ENCODE results near the gene DPYSL3. TPM values are rescaled to one million over a fixed set of nuclear protein-coding genes. Genes with fewer than 3 reads are reported as not detected.

DPYSL3 gene
- total and polyA plus RNA-seq, 5 experiments from 2014 or later, result not detected

DNA sequence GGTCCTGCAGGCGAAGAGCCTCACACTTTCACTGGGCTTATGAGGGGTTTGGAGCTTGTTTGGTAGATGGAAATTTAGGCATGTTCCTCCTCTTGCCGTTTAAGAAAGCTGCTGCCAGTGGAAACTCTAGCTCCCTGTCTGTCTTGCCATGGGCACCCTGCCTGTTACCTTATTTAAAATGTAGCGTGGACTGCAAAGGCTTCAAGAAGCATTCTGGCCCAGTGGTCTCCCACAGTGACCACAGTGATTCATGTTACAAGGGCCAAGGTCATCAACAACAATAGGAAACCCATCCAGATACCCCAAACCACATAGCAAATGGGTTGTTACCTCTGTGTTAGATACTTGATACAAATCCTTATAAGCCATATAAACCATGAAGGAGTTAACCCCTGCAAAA is 96.6 kb downstream of the DPYSL3 start:
- DNase-seq (no peak), ATAC-seq (no peak)
- Mint-ChIP-seq H3K36me3 (no peaks in the 10 kb centered on the region), H3K4me3 (no peak overlapping the region), H3K9me3 (peaks cover 0 to 2% (median 0%) of the 10 kb centered on the region in 9 donors), H3K27me3 (peaks cover 0 to 26% (median 3%) of the 10 kb centered on the region in 5 donors), H3K4me1 (no peaks in the 10 kb centered on the region), H3K27ac (no peak overlapping the region)
- POLR2A ChIA-PET, result no interaction called here

DNA sequence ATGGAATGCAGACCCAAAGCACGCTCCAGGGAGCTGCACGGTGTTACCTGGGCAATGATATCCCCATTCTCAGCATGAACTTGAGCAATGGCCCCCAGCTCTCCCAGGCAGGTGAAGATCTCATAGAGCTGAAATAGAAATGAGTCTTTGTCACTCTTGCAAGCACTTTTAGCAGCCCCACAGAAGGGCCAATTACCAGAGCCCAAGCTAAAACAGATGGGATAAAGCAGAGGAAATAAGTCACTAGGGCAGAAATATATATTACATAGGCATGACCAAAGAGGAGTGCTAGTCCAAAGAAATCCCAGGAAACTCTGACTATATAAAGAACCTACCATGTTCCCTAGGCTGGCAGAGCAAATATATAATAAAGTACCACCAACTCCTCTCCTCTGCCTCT is 97.3 kb downstream of the DPYSL3 start:
- Mint-ChIP-seq H3K4me3 (no peak overlapping the region), H3K36me3 (no peaks in the 10 kb centered on the region), H3K27me3 (peaks cover 0 to 26% (median 2%) of the 10 kb centered on the region in 5 donors), H3K9me3 (no peaks in the 10 kb centered on the region), H3K4me1 (no peaks in the 10 kb centered on the region), H3K27ac (no peak overlapping the region)
- ATAC-seq (no peak), DNase-seq (no peak)
- POLR2A ChIA-PET, result no interaction called here

DNA sequence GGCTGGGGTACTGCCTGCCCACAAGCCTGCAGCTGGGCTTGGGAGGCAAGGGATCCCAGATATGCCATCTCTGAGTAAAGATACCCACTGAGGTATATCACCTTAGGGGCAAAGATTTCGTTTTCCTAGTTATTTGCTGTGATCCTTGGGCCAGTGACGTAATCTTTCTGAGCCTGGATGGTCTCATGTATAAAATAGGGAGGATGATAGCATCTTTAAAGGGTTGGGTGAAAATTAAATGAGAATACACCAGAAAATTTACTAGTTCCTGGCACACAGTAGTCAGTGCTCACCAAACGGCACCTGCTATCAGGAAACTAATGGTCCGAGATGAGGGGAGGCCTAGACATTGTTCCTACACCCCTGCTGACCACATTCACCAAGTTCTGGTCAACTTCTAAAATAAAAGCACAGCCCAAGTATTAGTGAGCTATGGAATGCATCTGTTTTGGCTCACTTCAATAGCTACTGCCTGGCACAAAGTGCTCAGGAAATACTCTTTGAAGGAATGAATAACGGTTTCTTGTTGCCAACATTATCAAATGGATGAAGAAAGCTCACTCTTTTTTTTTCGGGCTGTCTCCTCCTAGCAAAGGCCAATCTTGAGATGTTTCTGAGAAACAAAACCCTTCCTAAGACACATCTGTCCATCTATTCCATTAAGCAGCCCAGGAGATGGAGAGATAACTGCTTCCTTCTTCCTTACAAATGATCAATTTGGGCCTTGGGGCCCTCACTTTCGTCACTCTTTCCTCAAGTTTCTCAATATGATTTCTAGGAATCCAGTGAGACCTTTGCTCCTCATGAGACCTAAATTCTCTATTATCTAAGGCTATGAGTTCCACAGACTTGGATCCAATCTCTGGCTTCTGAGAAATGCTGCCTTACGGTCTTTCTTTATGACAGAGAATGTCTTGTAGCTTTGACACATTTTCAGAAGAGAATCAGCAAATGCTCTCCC is 98.2 kb downstream of the DPYSL3 start:
- POLR2A ChIA-PET, result no interaction called here
- Mint-ChIP-seq H3K27ac (no peak overlapping the region), H3K4me1 (no peaks in the 10 kb centered on the region)

DNA sequence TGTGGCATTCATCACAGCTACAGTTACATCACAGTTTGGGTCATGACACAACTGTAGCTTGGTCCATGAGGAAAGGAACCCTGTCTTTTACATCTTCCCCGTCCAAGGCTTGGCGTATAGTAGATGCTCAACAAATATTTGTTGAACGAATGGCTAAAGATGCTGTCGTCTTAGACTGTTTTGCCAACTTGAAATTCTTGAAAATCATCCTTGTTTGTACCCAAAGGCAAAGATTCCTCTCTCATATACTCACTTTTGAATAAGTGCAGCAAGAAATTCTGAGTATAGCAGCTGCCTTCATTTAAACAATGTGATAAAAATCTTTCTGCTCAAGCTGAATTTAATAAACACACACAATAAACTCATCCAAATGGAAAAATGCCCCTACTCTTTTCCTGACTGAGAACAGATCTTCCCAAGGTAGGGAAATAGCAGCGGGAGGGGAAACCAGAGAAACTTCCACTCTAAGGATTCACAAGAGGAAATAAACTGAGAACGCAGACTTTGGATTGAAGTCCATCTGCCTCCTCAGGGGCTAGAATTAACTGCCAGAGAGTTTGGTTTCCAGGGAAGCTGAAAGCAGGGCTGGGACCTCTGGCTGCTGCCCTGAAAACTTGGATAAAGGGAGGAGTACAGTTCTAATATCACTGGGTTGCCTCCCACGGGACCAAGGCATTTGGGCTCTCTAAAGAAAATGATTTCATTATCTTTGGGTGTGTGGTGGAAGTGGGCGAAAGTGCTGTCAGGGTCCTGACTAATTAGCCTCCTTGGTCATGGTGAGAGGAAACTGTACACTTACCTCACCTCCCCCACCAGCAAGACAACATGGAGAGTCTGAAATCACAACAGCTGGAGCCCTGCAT is 99.1 kb downstream of the DPYSL3 start:
- Mint-ChIP-seq H3K4me3 (no peak overlapping the region), H3K4me1 (no peaks in the 10 kb centered on the region), H3K9me3 (peaks cover 0 to 1% (median 0%) of the 10 kb centered on the region in 9 donors), H3K27me3 (peaks cover 0 to 22% (median 5%) of the 10 kb centered on the region in 5 donors), H3K36me3 (no peaks in the 10 kb centered on the region), H3K27ac (no peak overlapping the region)
- no peak for DNase-seq
- POLR2A ChIA-PET, result no interaction called here
- ATAC-seq, result no peak

More for the DNA sequence above, 98.2 kb downstream of the DPYSL3 start:
- peaks cover 0 to 26% (median 5%) of the 10 kb centered on the region in 5 donors for H3K27me3 Mint-ChIP-seq
- H3K36me3 Mint-ChIP-seq, result no peaks in the 10 kb centered on the region
- H3K9me3 Mint-ChIP-seq, result peaks cover 0 to 1% (median 0%) of the 10 kb centered on the region in 9 donors
- H3K4me3 Mint-ChIP-seq, result no peak overlapping the region
- ATAC-seq (no peak), DNase-seq (no peak)

DNA sequence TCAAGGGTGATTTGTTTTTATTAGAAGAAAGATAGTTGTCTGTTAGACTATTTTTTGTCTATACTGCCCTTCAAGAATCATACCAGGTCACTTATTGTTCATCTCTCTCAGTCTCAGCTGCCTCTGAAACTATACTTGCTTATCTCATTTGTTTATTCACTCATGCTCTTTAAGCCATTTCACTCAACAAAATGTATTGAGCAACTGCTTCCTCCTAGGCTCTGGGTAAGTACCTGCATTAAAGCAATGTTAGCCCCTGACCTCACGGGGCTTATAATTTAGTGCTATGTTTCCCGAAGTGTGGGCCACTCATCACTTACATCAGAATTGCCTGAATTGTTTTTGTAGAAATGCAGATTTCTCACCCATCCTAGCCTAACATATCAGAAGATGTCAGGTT is 100.9 kb downstream of the DPYSL3 start:
- H3K4me1 Mint-ChIP-seq, result no peaks in the 10 kb centered on the region
- POLR2A ChIA-PET, result no interaction called here
- H3K27me3 Mint-ChIP-seq, result peaks cover 0 to 10% (median 4%) of the 10 kb centered on the region in 5 donors
- H3K36me3 Mint-ChIP-seq, result no peaks in the 10 kb centered on the region
- no peak overlapping the region for H3K4me3 Mint-ChIP-seq
- ATAC-seq, result no peak
- no peak for DNase-seq
- no peak overlapping the region for H3K27ac Mint-ChIP-seq
- peaks cover 0 to 1% (median 0%) of the 10 kb centered on the region in 9 donors for H3K9me3 Mint-ChIP-seq

DNA sequence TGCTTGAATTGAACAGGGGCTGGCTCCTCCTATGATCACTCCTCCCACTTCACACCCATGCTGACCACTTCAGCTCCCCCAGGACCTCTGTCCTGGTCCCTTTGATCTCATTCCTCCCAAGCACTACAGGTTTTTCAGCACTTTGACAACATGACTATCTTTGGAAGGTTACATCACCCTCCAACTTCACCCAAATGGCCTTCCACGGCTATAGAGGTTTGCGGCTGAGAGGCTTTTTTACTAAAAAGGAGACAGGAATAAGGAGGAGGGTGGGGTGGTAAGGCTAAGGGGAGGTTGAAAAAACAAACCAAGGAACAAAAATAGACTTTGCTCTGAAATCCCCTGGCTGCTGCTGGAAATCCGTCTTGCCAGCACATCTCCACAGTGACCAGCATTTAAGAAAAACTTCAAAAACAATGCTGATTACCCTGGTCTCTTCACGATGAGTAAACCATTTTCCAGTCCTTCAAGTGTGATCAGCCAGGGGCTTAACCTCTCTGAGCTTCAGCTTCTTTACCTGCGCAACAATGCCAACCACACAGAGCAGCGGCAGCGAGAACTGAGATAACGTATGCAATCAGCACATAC is 102.7 kb downstream of the DPYSL3 start:
- ATAC-seq, result no peak
- Mint-ChIP-seq H3K36me3 (no peaks in the 10 kb centered on the region), H3K27me3 (peaks cover 0 to 20% (median 4%) of the 10 kb centered on the region in 5 donors), H3K4me3 (no peak overlapping the region), H3K27ac (no peak overlapping the region), H3K4me1 (no peaks in the 10 kb centered on the region), H3K9me3 (peaks cover 0 to 1% (median 0%) of the 10 kb centered on the region in 9 donors)
- DNase-seq, result no peak
- POLR2A ChIA-PET, result no interaction called here

DNA sequence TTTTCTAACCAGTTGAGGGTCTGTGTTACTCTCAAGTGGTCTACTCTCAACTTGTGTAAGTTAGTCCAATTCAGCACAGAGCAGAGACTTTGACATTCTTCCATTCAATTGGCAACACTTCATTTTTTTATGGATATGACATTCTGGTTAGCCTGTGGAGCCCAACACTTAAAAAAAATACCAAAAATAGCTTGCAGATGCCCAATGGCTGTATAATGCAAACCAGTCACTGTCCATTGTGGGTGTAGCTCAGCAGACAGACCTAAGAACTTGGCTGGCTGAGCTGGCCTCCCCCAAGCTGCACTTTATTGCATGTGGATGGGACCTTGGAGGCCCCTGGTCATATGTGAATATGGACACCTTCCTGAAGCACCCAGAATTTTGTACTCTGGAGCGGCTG is 103.2 kb downstream of the DPYSL3 start:
- Mint-ChIP-seq H3K9me3 (peaks cover 0 to 1% (median 0%) of the 10 kb centered on the region in 9 donors), H3K27me3 (peaks cover 0 to 20% (median 4%) of the 10 kb centered on the region in 5 donors), H3K4me3 (no peak overlapping the region), H3K4me1 (no peaks in the 10 kb centered on the region), H3K27ac (no peak overlapping the region), H3K36me3 (no peaks in the 10 kb centered on the region)
- POLR2A ChIA-PET, result no interaction called here
- DNase-seq, result no peak
- ATAC-seq, result no peak

DNA sequence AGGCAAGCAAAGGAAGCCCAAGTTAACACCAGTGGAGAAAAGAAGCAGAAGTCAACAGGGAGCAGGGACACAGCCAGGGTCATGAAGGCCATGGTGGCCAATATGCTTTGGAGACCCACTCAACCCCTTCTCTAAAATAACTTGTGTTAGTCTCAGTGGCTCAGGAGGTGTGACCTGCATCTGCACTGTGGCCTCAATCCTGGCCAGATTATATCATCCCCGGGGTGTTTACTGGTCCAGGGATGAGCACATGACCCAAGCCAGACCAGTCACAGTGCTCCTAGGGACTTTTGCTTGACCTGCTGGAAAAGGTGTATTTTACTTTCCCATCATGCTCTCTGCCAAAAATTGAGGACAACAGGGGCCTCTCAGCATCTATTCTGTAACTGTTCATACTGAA is 105.2 kb downstream of the DPYSL3 start:
- POLR2A ChIA-PET, result no interaction called here
- Mint-ChIP-seq H3K4me1 (no peaks in the 10 kb centered on the region), H3K27ac (no peak overlapping the region), H3K36me3 (no peaks in the 10 kb centered on the region), H3K4me3 (no peak overlapping the region), H3K9me3 (peaks cover 0 to 1% (median 0%) of the 10 kb centered on the region in 9 donors), H3K27me3 (peaks cover 0 to 20% (median 4%) of the 10 kb centered on the region in 5 donors)
- DNase-seq (no peak), ATAC-seq (no peak)

DNA sequence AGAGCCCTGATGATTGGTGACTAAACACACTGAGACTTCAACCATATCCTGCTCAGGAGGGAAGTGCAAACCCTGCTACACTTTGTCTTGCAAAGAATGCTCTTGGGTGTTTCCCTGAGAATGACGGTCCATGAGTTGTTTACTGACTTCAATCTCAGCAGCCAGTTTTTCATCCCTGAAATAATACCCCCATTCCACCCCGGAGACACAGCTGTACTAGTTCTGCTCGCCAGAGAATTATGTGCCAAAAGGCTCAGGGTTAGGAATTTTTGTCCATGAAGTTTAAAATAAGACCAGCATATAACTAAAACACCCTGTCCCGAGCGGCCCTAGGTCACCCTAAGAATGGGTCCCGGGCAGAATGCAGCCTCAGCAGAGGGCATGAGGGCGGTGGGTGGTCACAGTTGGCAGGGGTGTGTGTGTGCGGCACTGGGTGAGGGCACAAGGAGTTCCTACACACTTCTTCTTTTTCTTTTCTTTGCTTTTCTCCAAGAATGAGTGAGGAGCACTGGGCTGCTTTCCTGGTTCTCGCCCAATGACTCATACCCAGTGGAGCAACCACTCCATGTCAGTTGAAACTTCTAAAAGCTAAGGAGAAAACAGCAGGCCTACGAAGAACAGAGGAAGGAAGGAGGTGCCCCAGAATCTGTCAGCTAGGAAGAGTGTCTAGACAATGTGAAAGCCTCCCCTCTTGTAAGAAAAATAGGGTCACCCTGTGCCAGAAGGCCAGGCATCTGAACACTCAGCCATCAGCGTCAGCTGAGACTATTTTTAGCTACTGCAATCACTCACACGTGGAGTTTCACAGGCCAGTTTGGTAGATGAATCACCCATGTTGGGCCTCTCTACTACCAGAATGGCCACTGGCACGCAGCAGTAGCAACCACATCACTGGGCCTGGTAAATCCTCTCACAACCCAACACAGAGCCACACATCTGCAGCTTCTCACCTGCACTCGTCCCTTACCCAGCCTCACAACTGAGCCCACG is 105.9 kb downstream of the DPYSL3 start:
- POLR2A ChIA-PET, result no interaction called here
- DNase-seq (no peak), ATAC-seq (no peak)
- Mint-ChIP-seq H3K27ac (no peak overlapping the region), H3K36me3 (no peaks in the 10 kb centered on the region), H3K27me3 (peaks cover 0 to 20% (median 4%) of the 10 kb centered on the region in 5 donors), H3K4me3 (no peak overlapping the region), H3K4me1 (no peaks in the 10 kb centered on the region), H3K9me3 (peaks cover 0 to 1% (median 0%) of the 10 kb centered on the region in 9 donors)

DNA sequence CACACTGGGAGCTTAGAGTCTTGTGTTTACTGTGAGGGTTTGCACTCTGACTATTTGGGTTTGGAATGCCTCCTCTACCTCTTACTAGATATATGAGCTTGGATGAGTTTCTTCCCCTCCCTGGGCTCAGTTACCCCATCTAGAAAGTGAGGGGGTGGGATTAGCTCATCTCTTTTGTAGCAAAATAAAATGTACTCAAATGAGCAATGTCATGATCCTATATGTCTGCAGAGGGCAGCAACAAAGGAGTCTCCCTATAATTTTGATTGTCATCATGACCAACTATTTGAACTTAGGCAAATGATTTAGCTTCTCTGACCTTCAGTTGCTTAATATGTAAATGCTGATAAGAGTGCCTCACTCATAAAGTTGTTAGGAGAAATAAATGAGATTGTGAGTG is 109.0 kb downstream of the DPYSL3 start:
- peaks cover 0 to 20% (median 2%) of the 10 kb centered on the region in 5 donors for H3K27me3 Mint-ChIP-seq
- no peak overlapping the region for H3K4me3 Mint-ChIP-seq
- POLR2A ChIA-PET, result no interaction called here
- H3K4me1 Mint-ChIP-seq, result no peaks in the 10 kb centered on the region
- H3K27ac Mint-ChIP-seq, result no peak overlapping the region
- DNase-seq (no peak), ATAC-seq (no peak)
- no peaks in the 10 kb centered on the region for H3K9me3 Mint-ChIP-seq
- no peaks in the 10 kb centered on the region for H3K36me3 Mint-ChIP-seq

DNA sequence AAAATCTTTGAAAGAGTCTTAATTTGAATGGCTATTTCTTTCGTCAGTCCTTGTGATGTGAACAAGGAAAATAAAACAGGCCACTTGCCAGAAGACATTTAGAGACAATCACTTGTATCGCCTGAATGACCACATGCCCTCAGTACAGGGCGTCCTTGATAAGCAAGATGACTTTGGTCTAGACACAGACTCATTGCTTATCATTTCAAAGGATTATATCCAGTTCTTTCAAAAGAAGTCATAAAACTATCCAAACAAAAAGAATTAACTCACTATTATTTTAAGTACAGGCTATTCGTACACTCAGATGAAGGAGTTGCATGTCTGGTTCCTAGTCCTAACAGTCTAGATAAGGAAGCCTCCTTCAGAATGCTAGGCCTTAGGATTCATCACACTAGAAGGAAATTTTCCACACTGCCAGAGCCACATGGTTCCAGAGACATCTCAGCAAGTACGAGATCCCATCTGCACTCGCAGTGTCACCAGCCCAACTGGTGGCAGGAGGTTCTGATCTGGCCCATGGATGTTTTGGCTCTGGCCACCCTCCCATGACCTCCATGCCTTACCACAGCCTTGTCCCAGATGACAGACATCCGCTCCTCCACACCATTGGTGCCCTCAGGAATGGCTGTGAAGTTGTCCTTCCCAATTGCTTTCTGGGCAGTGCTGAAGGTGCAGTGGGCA is 109.6 kb downstream of the DPYSL3 start:
- H3K4me1 Mint-ChIP-seq, result no peaks in the 10 kb centered on the region
- POLR2A ChIA-PET, result no interaction called here
- no peak for ATAC-seq
- H3K36me3 Mint-ChIP-seq, result no peaks in the 10 kb centered on the region
- no peak overlapping the region for H3K4me3 Mint-ChIP-seq
- no peak for DNase-seq
- H3K27me3 Mint-ChIP-seq, result peaks cover 0 to 20% (median 0%) of the 10 kb centered on the region in 5 donors
- no peak overlapping the region for H3K27ac Mint-ChIP-seq
- H3K9me3 Mint-ChIP-seq, result no peaks in the 10 kb centered on the region

All from naive thymus-derived CD8-positive, alpha-beta T cell (primary cell).